Adrenal gland (tissue), 12 donors: ENCODE results near the gene ZBTB45. TPM values are rescaled to one million over a fixed set of nuclear protein-coding genes. Genes with fewer than 3 reads are reported as not detected.

Experiments used
- DNase-seq, 7 donors: peaks; one replicate each; pipeline ENCODE4 v3.0.0-alpha.2; 2019 to 2020
- H3K27ac ChIP-seq, 5 donors: fragments of 200-600 bp; sonication (generic) in 4 of 5; 1 replicate in 3 of 5; 2 replicates in 2 of 5; pipeline versions ENCODE4 v1.5.1 to v1.8.0; 2016 to 2020; ENCODE audit warnings: mild to moderate bottlenecking in 1 of 5
- H3K27me3 ChIP-seq: fragments of 200-600 bp; 2 replicates; pipeline ENCODE4 v1.8.0; 2021
- H3K36me3 ChIP-seq, 2 donors: fragments of 200-600 bp; replicated peaks in 1 of 2; 1 replicate in 1 of 2; 2 replicates in 1 of 2; pipeline versions ENCODE4 v1.5.1 to v1.8.0; 2018 to 2022
- H3K4me1 ChIP-seq, 2 donors: fragments of 200-600 bp; replicated peaks in 1 of 2; 1 replicate in 1 of 2; 2 replicates in 1 of 2; pipeline versions ENCODE4 v1.5.1 to v1.8.0; 2018 to 2021
- H3K4me3 ChIP-seq, 4 donors: fragments of 200-600 bp; sonication (generic) in 3 of 4; one replicate each; pipeline ENCODE4 v1.5.1; 2016 to 2018
- H3K9me3 ChIP-seq, 3 donors: fragments of 200-600 bp; sonication (generic) in 1 of 3; replicated peaks in 1 of 3; 1 replicate in 2 of 3; 2 replicates in 1 of 3; pipeline versions ENCODE4 v1.5.1 to v1.8.0; 2016 to 2021
- POLR2A ChIP-seq, 2 donors: fragments of 450-650 bp; IDR thresholded peaks; one replicate each; pipeline ENCODE4 v1.6.1; 2017; ENCODE audit warnings: antibody characterized with exemption in 2 of 2, mild to moderate bottlenecking in 2 of 2, moderate library complexity in 1 of 2
- WGBS, 4 donors: extraction: QIAGEN DNeasy Blood & Tissue Kit in 2 of 4; methylation state at CpG; one replicate each; pipeline versions ENCODE4 v1.1.5 to v1.1.7; 2013 to 2017; 5-methylcytosine and 5-hydroxymethylcytosine counted together
- intact Hi-C, 2 donors: fragments of 100-400 bp; cut with DNase I; formaldehyde crosslinking; loops; one replicate each; pipeline versions ENCODE4 v1.14.1 to v1.15.0; 2022 to 2023
- polyA plus RNA-seq, 3 donors: library from polyadenylated mRNA; stranded (reverse); fragments of 200-250 nt in 2 of 3; fragments of 350-450 nt in 1 of 3; fragmentation: Illumina TruSeq in 1 of 3; extraction: RNeasy Lipid Tissue Mini Kit (QIAGEN cat#74804) in 1 of 3; gene quantifications; one replicate each; pipeline ENCODE4 v1.2.3, GENCODE V29; 2013 to 2014
- total RNA-seq, 9 donors: library from RNA; depleted of rRNA in 4 of 9; stranded (reverse); fragments of >200 nt in 4 of 9; fragments of 120-200 nt in 1 of 9; fragmentation: NEBNext Ultra II Directional in 1 of 9; extraction: Animal tissue kit (Norgen Biotek cat#: 25700) in 1 of 9; gene quantifications; one replicate each; pipeline versions ENCODE4 v1.1.0 to v1.2.4, GENCODE V29; 2013 to 2023
- TF ChIP-seq, protein P1 (sequence below), 6 experiments: fragments of 450-650 bp in 4 of 6; fragments of 200-600 bp in 2 of 6; sonication (generic) in 1 of 6; IDR thresholded peaks; 1 replicate in 5 of 6; 2 replicates in 1 of 6; pipeline versions ENCODE4 v1.5.1 to v1.8.0; 2016 to 2021; ENCODE audit warnings: antibody characterized with exemption in 6 of 6, mild to moderate bottlenecking in 2 of 6, moderate library complexity in 1 of 6
- donor health status: healthy with polysubstance abuse.
- donor health status: Bipolar disorder and iron deficiency.
- donor health status: DM: yes; HTN: yes; CAD: no.
- donor health status: DM: no; HTN: no; CAD: no.
- donor health status: DM: no; HTN: no; CAD: no.
- donor health status: DM: yes; HTN: yes; CAD: no.

The ZBTB45 gene
- total and polyA plus RNA-seq, 12 donors: 1.7 to 20.4 (median 12.8) TPM

DNA sequence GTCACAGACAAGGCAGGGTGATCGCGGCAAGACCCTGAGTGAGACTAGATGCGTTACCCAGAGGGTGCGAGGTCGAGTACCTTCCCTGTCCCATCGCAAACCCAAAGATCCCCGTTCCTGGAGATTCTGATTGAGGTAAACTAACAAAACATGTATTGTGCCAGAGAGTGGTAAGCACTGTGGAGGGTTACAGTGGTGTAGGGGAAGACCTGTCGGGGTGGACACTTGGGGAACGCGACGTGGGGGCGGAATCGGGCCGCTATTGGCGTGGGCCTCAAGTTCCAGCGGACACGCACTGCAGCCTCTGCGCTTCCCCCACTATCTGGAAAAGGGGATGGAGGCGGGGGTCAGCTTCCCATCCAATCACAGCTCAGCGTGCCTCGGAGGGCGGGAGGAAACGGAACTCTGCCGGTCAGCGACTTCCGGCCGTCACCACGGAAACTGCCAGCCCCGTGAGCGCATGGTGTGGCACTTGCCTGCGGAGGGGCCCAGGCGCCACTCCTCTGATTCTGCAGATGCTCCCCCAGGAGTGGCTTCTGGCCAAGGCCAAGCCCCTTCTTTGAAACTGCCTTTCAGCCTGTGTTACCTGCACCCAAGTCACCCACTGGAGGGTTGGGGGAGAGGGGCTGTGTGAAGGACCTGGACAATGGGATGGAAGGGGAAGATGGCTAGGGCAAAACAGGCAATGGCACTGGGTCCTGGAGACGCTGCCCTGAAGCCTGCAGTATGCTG is 39.8 kb upstream of the ZBTB45 start:
- intact Hi-C loops: no loop called here
- no peaks in the 10 kb centered on the region for H3K27me3 ChIP-seq
- peak; percentile 90 to 97 (median 96) for DNase-seq
- TF ChIP-seq, protein P1, sequence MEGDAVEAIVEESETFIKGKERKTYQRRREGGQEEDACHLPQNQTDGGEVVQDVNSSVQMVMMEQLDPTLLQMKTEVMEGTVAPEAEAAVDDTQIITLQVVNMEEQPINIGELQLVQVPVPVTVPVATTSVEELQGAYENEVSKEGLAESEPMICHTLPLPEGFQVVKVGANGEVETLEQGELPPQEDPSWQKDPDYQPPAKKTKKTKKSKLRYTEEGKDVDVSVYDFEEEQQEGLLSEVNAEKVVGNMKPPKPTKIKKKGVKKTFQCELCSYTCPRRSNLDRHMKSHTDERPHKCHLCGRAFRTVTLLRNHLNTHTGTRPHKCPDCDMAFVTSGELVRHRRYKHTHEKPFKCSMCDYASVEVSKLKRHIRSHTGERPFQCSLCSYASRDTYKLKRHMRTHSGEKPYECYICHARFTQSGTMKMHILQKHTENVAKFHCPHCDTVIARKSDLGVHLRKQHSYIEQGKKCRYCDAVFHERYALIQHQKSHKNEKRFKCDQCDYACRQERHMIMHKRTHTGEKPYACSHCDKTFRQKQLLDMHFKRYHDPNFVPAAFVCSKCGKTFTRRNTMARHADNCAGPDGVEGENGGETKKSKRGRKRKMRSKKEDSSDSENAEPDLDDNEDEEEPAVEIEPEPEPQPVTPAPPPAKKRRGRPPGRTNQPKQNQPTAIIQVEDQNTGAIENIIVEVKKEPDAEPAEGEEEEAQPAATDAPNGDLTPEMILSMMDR (IDR thresholded peaks at IDR 0.05): no peak
- peak; percentile 54 to 82 for TF ChIP-seq POLR2A (IDR thresholded peaks at IDR 0.05)
- WGBS, 4 donors: 1 to 3% (median 1%) methylated on average over 17 to 33 of the region's 33 CpGs
- H3K36me3 ChIP-seq: peaks cover 0 to 14% of the 10 kb centered on the region in 2 donors
- H3K4me1 ChIP-seq: peaks cover 38 to 61% of the 10 kb centered on the region in 2 donors
- H3K9me3 ChIP-seq: no peaks in the 10 kb centered on the region
- H3K27ac ChIP-seq: peak overlapping the region; percentile 97 to 100 (median 100)
- peak overlapping the region; percentile 2 to 95 (median 55) for H3K4me3 ChIP-seq

DNA sequence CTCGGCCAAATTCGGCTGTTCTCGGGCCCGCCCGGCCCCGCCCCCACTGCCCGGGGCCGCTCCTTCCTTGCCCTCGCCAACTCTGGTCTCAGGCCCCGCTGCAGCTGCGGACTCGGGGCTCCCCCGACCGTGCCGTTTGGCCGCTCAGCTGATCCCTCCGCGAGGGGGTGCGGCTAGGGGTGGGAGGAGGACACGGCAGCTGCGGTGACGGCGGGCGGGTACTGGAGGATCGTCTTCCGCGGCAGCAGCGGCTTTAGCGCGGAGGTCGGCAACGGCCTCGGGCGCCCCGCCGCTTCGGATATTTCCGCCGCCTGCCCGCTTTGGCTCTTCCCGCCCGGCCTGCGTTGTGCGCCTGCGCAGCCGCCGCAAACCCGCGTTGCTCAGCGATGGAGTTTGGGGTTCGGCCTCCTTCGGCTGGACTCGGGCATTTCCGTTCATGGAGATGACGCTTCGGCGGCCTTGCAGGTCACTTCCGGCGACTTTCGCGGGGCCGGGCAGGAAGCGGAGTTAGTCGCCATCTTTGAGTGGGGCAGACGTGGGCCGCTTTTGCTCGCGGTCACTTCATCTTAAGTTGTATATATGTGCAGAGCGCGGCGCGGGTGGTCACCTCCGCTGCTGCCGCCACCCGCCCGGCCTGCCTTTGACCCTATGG is 39.1 kb upstream of the ZBTB45 start:
- Histone ChIP-seq H3K27ac (peak overlapping the region; percentile 97 to 100 (median 100)), H3K4me1 (peaks cover 45 to 68% of the 10 kb centered on the region in 2 donors), H3K27me3 (no peaks in the 10 kb centered on the region), H3K9me3 (no peaks in the 10 kb centered on the region), H3K36me3 (peaks cover 0 to 14% of the 10 kb centered on the region in 2 donors), H3K4me3 (peak overlapping the region; percentile 2 to 95 (median 60))
- intact Hi-C loops: no loop called here
- peak; percentile 99 to 100 (median 99) for DNase-seq
- peak; percentile 41 to 62 for TF ChIP-seq POLR2A (IDR thresholded peaks at IDR 0.05)
- TF ChIP-seq, protein P1 (IDR thresholded peaks at IDR 0.05): no peak
- WGBS, 4 donors: 0 to 1% (median 0%) methylated on average over 43 to 76 of the region's 76 CpGs; no CpG with 5 or more reads in 1 of the 4 donors

DNA sequence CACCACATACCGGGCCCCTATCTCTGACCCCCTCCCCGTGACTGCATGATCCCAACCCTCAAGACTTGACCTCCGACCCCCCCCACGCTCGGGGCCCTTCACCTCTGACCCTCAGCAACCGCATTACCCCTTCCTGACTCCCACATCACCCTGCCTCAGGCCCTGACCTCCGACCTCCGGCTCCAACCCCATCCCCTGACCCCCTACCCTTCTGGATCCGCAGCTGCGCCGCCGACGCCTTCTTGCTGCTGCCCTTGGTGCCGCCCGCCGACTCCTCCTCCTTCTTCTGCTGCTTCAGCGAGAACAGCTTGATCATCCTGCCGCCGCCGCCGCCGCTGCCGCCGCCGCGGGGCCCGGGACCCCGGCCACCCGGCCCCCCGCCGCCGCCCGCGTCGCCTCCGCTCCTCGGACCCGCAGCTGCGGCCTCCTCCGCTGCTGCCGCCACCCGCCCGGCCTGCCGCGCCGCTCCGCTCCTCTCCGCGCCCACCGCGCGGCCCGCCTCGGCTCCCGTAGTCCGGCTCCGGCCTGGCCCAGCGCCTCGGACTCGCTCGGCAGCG is 38.5 kb upstream of the ZBTB45 start, which contains the start of gene UBE2M:
UBE2M (minus strand) TSS at position 546 of the 557 bp plus-strand sequence; CDS start at position 316, 230 bp downstream.
- Histone ChIP-seq H3K4me3 (peak within 1 kb of the TSS; percentile 56 to 95 (median 70)), H3K36me3 (peaks cover 0 to 18% of the 10 kb centered on the region in 2 donors), H3K27me3 (no peaks in the 10 kb centered on the region), H3K4me1 (peaks cover 48 to 70% of the 10 kb centered on the region in 2 donors), H3K27ac (peak within 1 kb of the TSS; percentile 97 to 100 (median 100)), H3K9me3 (no peaks in the 10 kb centered on the region)
- 0 to 1% (median 0%) methylated on average over 16 to 62 of the region's 62 CpGs for WGBS, 4 donors
- DNase-seq: peak; percentile 64 to 86 (median 74)
- TF ChIP-seq, protein P1 (IDR thresholded peaks at IDR 0.05): no peak
- no peak for TF ChIP-seq POLR2A (IDR thresholded peaks at IDR 0.05)
- intact Hi-C loops: no loop called here
